Mucosa of descending colon (tissue), 3 donors: Measurements from ENCODE around the gene PDE4B. TPM values are rescaled to one million over a fixed set of nuclear protein-coding genes. Genes with fewer than 3 reads are reported as not detected.

Experiments used
- ATAC-seq: fragments of 200-7000 bp; cut with Tn5 transposase; one replicate; pipeline ENCODE4 v1.9.1; 2020; ENCODE audit warnings: mild to moderate bottlenecking, moderate library complexity
- DNase-seq, 3 donors: peaks; one replicate each; pipeline ENCODE4 v3.0.0-alpha.2; 2020
- H3K36me3 ChIP-seq: fragments of 200-600 bp; one replicate; pipeline ENCODE4 v1.8.0; 2021; ENCODE audit warnings: low read depth, mild to moderate bottlenecking
- H3K4me1 ChIP-seq: fragments of 200-600 bp; one replicate; pipeline ENCODE4 v1.8.0; 2021; ENCODE audit warnings: low read depth, mild to moderate bottlenecking
- H3K4me3 ChIP-seq: fragments of 200-600 bp; one replicate; pipeline ENCODE4 v1.8.0; 2021; ENCODE audit warnings: mild to moderate bottlenecking
- H3K9me3 ChIP-seq: fragments of 200-600 bp; one replicate; pipeline ENCODE4 v1.8.0; 2021; ENCODE audit warnings: mild to moderate bottlenecking
- CTCF ChIP-seq: fragments of 200-600 bp; IDR thresholded peaks from one replicate; pipeline ENCODE4 v1.8.0; 2022; ENCODE audit warnings: antibody characterized with exemption, mild to moderate bottlenecking
- intact Hi-C, 2 donors: fragments of 100-400 bp; cut with DNase I in 1 of 2; cut with micrococcal nuclease in 1 of 2; formaldehyde crosslinking; loops; one replicate each; pipeline versions ENCODE4 v1.11.0 to v1.11.1; 2022; cut with DNase I, micrococcal nuclease
- total RNA-seq, 3 donors: library from RNA; stranded (reverse); fragmentation: NEBNext Ultra II Directional in 2 of 3; extraction: Animal tissue kit (Norgen Biotek cat#: 25700) in 2 of 3; gene quantifications; one replicate each; pipeline versions ENCODE4 v1.2.1 to v1.2.4, GENCODE V29; 2021 to 2023
- donor health status: DM: no; HTN: no; CAD: no; lungs with moderate emphysema.
- donor health status: DM: no; HTN: no; CAD: no.
- donor health status: DM: no; HTN: yes; CAD: no.

The PDE4B gene
- total RNA-seq, 3 donors from 2014 or later, result 3.4 to 6.6 (median 4.9) TPM

GRCh38 chr1:65992165-65992821 is 199.6 kb downstream of the PDE4B start:
- Histone ChIP-seq H3K4me1 (no peaks in the 10 kb centered on the region), H3K9me3 (no peaks in the 10 kb centered on the region), H3K4me3 (no peak overlapping the region), H3K36me3 (no peaks in the 10 kb centered on the region)
- TF ChIP-seq CTCF, result no peak
- ATAC-seq, result no peak
- no peak for DNase-seq
- intact Hi-C loops, result no loop called here

- H3K36me3 ChIP-seq, result no peaks in the 10 kb centered on the region
- TF ChIP-seq CTCF, result no peak
- DNase-seq (no peak), ATAC-seq (no peak)
- intact Hi-C loops, result no loop called here
- no peaks in the 10 kb centered on the region for H3K9me3 ChIP-seq
- H3K4me3 ChIP-seq, result no peak overlapping the region
- H3K4me1 ChIP-seq, result no peaks in the 10 kb centered on the region
Observed at GRCh38 chr1:65992831-65993271, 200.2 kb downstream of the PDE4B start.

GRCh38 chr1:65994223-65994622 is 201.5 kb downstream of the PDE4B start:
- ATAC-seq (no peak), DNase-seq (no peak)
- intact Hi-C loops, result no loop called here
- Histone ChIP-seq H3K4me1 (no peaks in the 10 kb centered on the region), H3K36me3 (no peaks in the 10 kb centered on the region), H3K9me3 (no peaks in the 10 kb centered on the region), H3K4me3 (no peak overlapping the region)
- no peak for TF ChIP-seq CTCF

GRCh38 chr1:65995336-65995735 is 202.6 kb downstream of the PDE4B start:
- H3K4me1 ChIP-seq, result no peaks in the 10 kb centered on the region
- H3K4me3 ChIP-seq, result no peak overlapping the region
- no peaks in the 10 kb centered on the region for H3K36me3 ChIP-seq
- TF ChIP-seq CTCF, result no peak
- no peaks in the 10 kb centered on the region for H3K9me3 ChIP-seq
- intact Hi-C loops, result no loop called here
- no peak for DNase-seq
- no peak for ATAC-seq

GRCh38 chr1:65995928-65996327 is 203.2 kb downstream of the PDE4B start:
- no peak for TF ChIP-seq CTCF
- Histone ChIP-seq H3K9me3 (no peaks in the 10 kb centered on the region), H3K4me3 (no peak overlapping the region), H3K4me1 (no peaks in the 10 kb centered on the region), H3K36me3 (no peaks in the 10 kb centered on the region)
- intact Hi-C loops, result no loop called here
- DNase-seq, result no peak
- ATAC-seq, result no peak

- Histone ChIP-seq H3K4me3 (no peak overlapping the region), H3K36me3 (no peaks in the 10 kb centered on the region), H3K4me1 (no peaks in the 10 kb centered on the region), H3K9me3 (no peaks in the 10 kb centered on the region)
- DNase-seq (no peak), ATAC-seq (no peak)
- intact Hi-C loops, result no loop called here
- no peak for TF ChIP-seq CTCF
Observed at GRCh38 chr1:65997693-65998092, 205.0 kb downstream of the PDE4B start.
